HepG2 (cell line): ENCODE data around the gene PLXNA4. TPM values are rescaled to one million over a fixed set of nuclear protein-coding genes. Genes with fewer than 3 reads are reported as not detected.

ENCODE experiments used
- ATAC-seq: fragments of 200-7000 bp; cut with Tn5 transposase; 3 replicates; pipeline ENCODE4 v1.9.1; 2020; ENCODE audit warnings: mild to moderate bottlenecking, moderate library complexity
- BruUV-seq: library from RNA; stranded (reverse); fragments of 400-500 nt; replicated peaks from 2 replicates; lab custom pipeline; 2021; lab: Mats Ljungman, UMichigan
- CTCF ChIA-PET: fragments of 300-600 bp; formaldehyde crosslinking; extraction: SDS; loops from one replicate; lab custom pipeline; 2021; ENCODE audit warnings: low total read pairs, inconsistent platforms, low intra/inter-chr PET ratio; lab: Yijun Ruan, JAX
- POLR2A ChIA-PET: fragments of 350-600 bp; sonication (Branson Sonifier 250); formaldehyde crosslinking; loops from one replicate; lab custom pipeline; 2020; ENCODE audit warnings: antibody characterized with exemption, inconsistent platforms; lab: Yijun Ruan, JAX
- DNase-seq: peaks from one replicate; pipeline ENCODE4 v3.0.0-alpha.2; 2015; ENCODE audit warnings: low spot score
- FAIRE-seq: peaks from 3 replicates; lab custom pipeline; 2011; peaks lifted over from hg19 to GRCh38; lab: Jason Lieb, UNC
- H2AFZ ChIP-seq: one replicate; pipeline ENCODE4 v1.6.1; 2011; ENCODE audit warnings: low read length, inconsistent platforms
- H3K27ac ChIP-seq: fragments of 300-600 bp; 3 replicates; pipeline ENCODE4 v1.8.0; 2011; ENCODE audit warnings: mixed run types, mild to moderate bottlenecking, mixed read lengths, low read length, inconsistent platforms; ENCODE audit not compliant: insufficient read depth; ENCODE audit errors: extremely low read length
- H3K27me3 ChIP-seq, 2 experiments: fragments of 200-600 bp in 1 of 2; 2 replicates in 1 of 2; 3 replicates in 1 of 2; pipeline versions ENCODE4 v1.6.0 to v1.8.0; 2011; ENCODE audit warnings: low read length in 2 of 2, mild to moderate bottlenecking in 2 of 2, moderate library complexity in 2 of 2, inconsistent platforms in 1 of 2; ENCODE audit not compliant: insufficient read depth in 2 of 2, control insufficient read depth in 1 of 2
- H3K36me3 ChIP-seq, 2 experiments: fragments of 200-600 bp in 1 of 2; replicated peaks in 1 of 2; 2 replicates in 1 of 2; 3 replicates in 1 of 2; pipeline versions ENCODE4 v1.5.1 to v1.8.0; 2011; ENCODE audit warnings: low read length in 2 of 2, inconsistent platforms in 1 of 2; ENCODE audit not compliant: insufficient read depth in 2 of 2, control insufficient read depth in 1 of 2
- H3K4me1 ChIP-seq: 2 replicates; pipeline ENCODE4 v1.5.1; 2012; ENCODE audit warnings: low read length, inconsistent platforms; ENCODE audit not compliant: insufficient read depth
- H3K4me2 ChIP-seq: 2 replicates; pipeline ENCODE4 v1.6.0; 2011; ENCODE audit warnings: low read depth, low read length, inconsistent platforms
- H3K4me3 ChIP-seq, 3 experiments: fragments of 200-600 bp in 1 of 3; sonication (generic), shearing (Covaris generic) in 1 of 3; replicated peaks in 1 of 3; 2 replicates each; pipeline ENCODE4 v1.5.1; 2011 to 2016; ENCODE audit warnings: low read length in 3 of 3, inconsistent platforms in 2 of 3, low read depth in 2 of 3, mild to moderate bottlenecking in 2 of 3, control low read depth in 1 of 3, mixed read lengths in 1 of 3; ENCODE audit not compliant: insufficient read depth in 1 of 3
- H3K79me2 ChIP-seq: one replicate; pipeline ENCODE4 v1.6.1; 2011; ENCODE audit warnings: low read length, inconsistent platforms; ENCODE audit not compliant: insufficient read depth
- H3K9ac ChIP-seq: 2 replicates; pipeline ENCODE4 v1.6.0; 2011; ENCODE audit warnings: mild to moderate bottlenecking, low read depth, low read length, inconsistent platforms; ENCODE audit not compliant: insufficient read depth
- H3K9me3 ChIP-seq: 2 replicates; pipeline ENCODE4 v1.5.1; 2012; ENCODE audit warnings: mild to moderate bottlenecking, low read length
- H4K20me1 ChIP-seq: 2 replicates; pipeline ENCODE4 v1.6.0; 2011; ENCODE audit warnings: inconsistent platforms, mild to moderate bottlenecking, low read length, moderate library complexity; ENCODE audit not compliant: insufficient read depth
- EP300 ChIP-seq, 3 experiments: sonication (generic) in 1 of 3; formaldehyde crosslinking in 1 of 3; IDR thresholded peaks; 2 replicates each; pipeline versions ENCODE4 v1.5.1 to v1.6.1; 2011 to 2020; ENCODE audit warnings: low read depth in 2 of 3, low read length in 2 of 3, borderline replicate concordance in 1 of 3, improper control_type of control experiment in 1 of 3, mild to moderate bottlenecking in 1 of 3, missing genetic modification reagents in 1 of 3, moderate library complexity in 1 of 3
- FOXC1 ChIP-seq: sonication (generic); formaldehyde crosslinking; IDR thresholded peaks from 2 replicates; pipeline ENCODE4 v1.8.0; 2022; ENCODE audit warnings: mild to moderate bottlenecking, missing genetic modification reagents, borderline replicate concordance
- GLI4 ChIP-seq: sonication (generic); formaldehyde crosslinking; IDR thresholded peaks from 2 replicates; pipeline ENCODE4 v1.5.1; 2020; ENCODE audit warnings: missing genetic modification reagents, mild to moderate bottlenecking, moderate library complexity, borderline replicate concordance
- GRHL1 ChIP-seq: sonication (generic); formaldehyde crosslinking; conservative IDR thresholded peaks from 2 replicates; pipeline ENCODE4 v1.8.0; 2022; ENCODE audit warnings: missing genetic modification reagents
- HDAC6 ChIP-seq: fragments of 200-600 bp; sonication (generic); IDR thresholded peaks from 2 replicates; pipeline ENCODE4 v1.7.0; 2017; ENCODE audit warnings: mild to moderate bottlenecking, antibody characterized with exemption, low read length, low read depth
- HIC2 ChIP-seq: sonication (generic); formaldehyde crosslinking; IDR thresholded peaks from 2 replicates; pipeline ENCODE4 v1.9.0; 2022; ENCODE audit warnings: low read depth, missing genetic modification reagents
- IKZF5 ChIP-seq: IDR thresholded peaks from 2 replicates; pipeline ENCODE4 v1.6.1; 2018; ENCODE audit warnings: missing genetic modification reagents, mild to moderate bottlenecking, missing compliant biosample characterization
- NAIF1 ChIP-seq: sonication (generic); formaldehyde crosslinking; IDR thresholded peaks from 2 replicates; pipeline ENCODE4 v1.5.0; 2020; ENCODE audit warnings: mild to moderate bottlenecking, missing genetic modification reagents, borderline replicate concordance
- POLR2A ChIP-seq, 2 experiments: IDR thresholded peaks; 2 replicates each; pipeline ENCODE4 v1.6.1; 2011; ENCODE audit warnings: low read depth in 2 of 2, low read length in 2 of 2, mild to moderate bottlenecking in 1 of 2, moderate library complexity in 1 of 2; ENCODE audit not compliant: insufficient read depth in 1 of 2
- POLR2G ChIP-seq: fragments of 200-400 bp; formaldehyde crosslinking; IDR thresholded peaks from 2 replicates; pipeline ENCODE4 v1.6.1; 2018; ENCODE audit warnings: mild to moderate bottlenecking, low read depth, low read length, moderate library complexity
- SIX4 ChIP-seq: sonication (generic); formaldehyde crosslinking; IDR thresholded peaks from 2 replicates; pipeline ENCODE4 v1.4.0; 2020; ENCODE audit warnings: missing genetic modification reagents
- SOX6 ChIP-seq, 2 experiments: fragments of 450-650 bp in 1 of 2; sonication (generic) in 1 of 2; formaldehyde crosslinking in 1 of 2; IDR thresholded peaks; 2 replicates each; pipeline versions ENCODE4 v1.4.0 to v1.6.1; 2017 to 2020; ENCODE audit warnings: antibody characterized with exemption in 1 of 2, mild to moderate bottlenecking in 1 of 2, missing genetic modification reagents in 1 of 2
- ZBTB34 ChIP-seq: sonication (generic); formaldehyde crosslinking; IDR thresholded peaks from 2 replicates; pipeline ENCODE4 v1.8.0; 2022; ENCODE audit warnings: mild to moderate bottlenecking, missing genetic modification reagents
- ZNF121 ChIP-seq: sonication (generic); formaldehyde crosslinking; IDR thresholded peaks from 2 replicates; pipeline ENCODE4 v1.5.0; 2020; ENCODE audit warnings: mild to moderate bottlenecking, missing genetic modification reagents
- ZNF207 ChIP-seq: fragments of 450-650 bp; IDR thresholded peaks from 2 replicates; pipeline ENCODE4 v1.6.1; 2016; ENCODE audit warnings: antibody characterized with exemption, borderline replicate concordance
- ZNF451 ChIP-seq: sonication (generic); formaldehyde crosslinking; IDR thresholded peaks from 2 replicates; pipeline ENCODE4 v1.5.0; 2020; ENCODE audit warnings: mild to moderate bottlenecking, missing genetic modification reagents
- ZNF562 ChIP-seq: sonication (generic); formaldehyde crosslinking; IDR thresholded peaks from 2 replicates; pipeline ENCODE4 v1.8.0; 2022; ENCODE audit warnings: missing genetic modification reagents, borderline replicate concordance
- ZNF644 ChIP-seq: IDR thresholded peaks from 2 replicates; pipeline ENCODE4 v1.6.1; 2016; ENCODE audit warnings: low read depth
- WGBS: methylation state at CpG from one replicate; pipeline ENCODE4 v1.1.6; 2017; ENCODE audit warnings: low lambda C conversion rate; 5-methylcytosine and 5-hydroxymethylcytosine counted together
- in situ Hi-C: cut with HindIII; loops from 2 replicates; pipeline ENCODE4 v1.10.0; 2017; ENCODE audit warnings: low pct_unique_long_range_greater_than_20kb; ENCODE audit not compliant: extremely low pct_ligation_motif_present
- intact Hi-C: fragments of 100-400 bp; cut with micrococcal nuclease; formaldehyde crosslinking; loops from one replicate; pipeline ENCODE4 v1.10.0; 2022; ENCODE audit not compliant: unreplicated experiment
- polyA plus RNA-seq, 8 experiments: library from polyadenylated mRNA; depleted of rRNA in 3 of 8; stranded (reverse) in 7 of 8; unstranded in 1 of 8; fragments of >200 nt; fragmentation: Illumina TruSeq in 4 of 8; extraction: Trizol in 4 of 8; gene quantifications; 2 replicates each; pipeline versions ENCODE4 v1.2.1 to v1.2.3, GENCODE V29; 2011 to 2016; ENCODE audit warnings: low read depth in 4 of 8, missing spikeins in 1 of 8, mixed read lengths in 1 of 8; ENCODE audit not compliant: insufficient read depth in 1 of 8
- total RNA-seq, 5 experiments: library from RNA; depleted of rRNA; stranded (reverse); fragments of >200 nt; fragmentation: Illumina TruSeq; extraction: Trizol; gene quantifications; 2 replicates each; pipeline ENCODE4 v1.2.3, GENCODE V29; 2016; ENCODE audit warnings: low read depth in 1 of 5

Gene PLXNA4
- total and polyA plus RNA-seq, 2 of the 13 experiments (the other 11 are each of a cell fraction or from before 2014, with no cell fraction given): 0.01 to 0.04 TPM

- in situ Hi-C loops: loop anchor here (5.0 to 25.0 kb wide), 2 partner anchors 304 to 564 kb away; no protein-coding TSS in a partner anchor
- no peaks in the 10 kb centered on the region; a peak in 1 of 5 replicates for H3K27me3 ChIP-seq
- TF ChIP-seq EP300 (IDR thresholded peaks at IDR 0.05; ENCODE audit: low read depth in 2 of 2, low read length in 2 of 2) (peak in 1 of 2 experiments; percentile 41; a peak in 1 of 4 replicates), EP300 (CRISPR knock-in tag; IDR thresholded peaks at IDR 0.05; ENCODE audit: borderline replicate concordance) (no peak), IKZF5 (0 out of 2 replicates have a peak, but pooled peaks have one; percentile 13), SIX4 (CRISPR knock-in tag) (no peak), ZNF562 (no peak), GLI4 (CRISPR knock-in tag) (no peak), ZNF644 (CRISPR knock-in tag) (peak; percentile 58), HIC2 (peak; percentile 51; the same call in 1 of the 2 replicates), ZNF451 (CRISPR knock-in tag) (no peak), HDAC6 (no peak), GRHL1 (CRISPR knock-in tag) (no peak), NAIF1 (no peak), SOX6 (IDR thresholded peaks at IDR 0.05) (no peak), SOX6 (CRISPR knock-in tag; IDR thresholded peaks at IDR 0.05) (peak; percentile 83), ZNF207 (no peak), POLR2A (IDR thresholded peaks at IDR 0.05; ENCODE audit: insufficient read depth in 1 of 2, low read depth in 2 of 2, low read length in 2 of 2) (no peak), ZNF121 (CRISPR knock-in tag) (peak; percentile 68), ZBTB34 (CRISPR knock-in tag) (peak; percentile 62), FOXC1 (CRISPR knock-in tag) (no peak), POLR2G (peak; percentile 57)
Observed at GRCh38 chr7:132251327-132251659, 325.0 kb downstream of the PLXNA4 start.

More at GRCh38 chr7:132251327-132251659, 325.0 kb downstream of the PLXNA4 start:
- Histone ChIP-seq H3K36me3 (no peaks in the 10 kb centered on the region), H3K4me1 (peaks cover 55% of the 10 kb centered on the region), H3K9me3 (no peaks in the 10 kb centered on the region), H2AFZ (no peak overlapping the region), H3K4me2 (peak overlapping the region; percentile 82), H3K27ac (peak overlapping the region; percentile 67), H3K4me3 (peak overlapping the region in 2 of 3 experiments; percentile 31 to 43; a peak in 3 of 6 replicates), H3K79me2 (no peaks in the 10 kb centered on the region), H4K20me1 (no peaks in the 10 kb centered on the region), H3K9ac (peak overlapping the region; percentile 53)
- CTCF ChIA-PET: interaction anchor here (1.8 kb wide), 1 partner anchor 306 kb away, joined by 13 read pairs; no protein-coding TSS in a partner anchor
- POLR2A ChIA-PET: interaction anchor here (1.2 to 1.3 kb wide), 3 partner anchors 25 to 41 kb away, joined by 3 to 4 read pairs (median 3); no protein-coding TSS in a partner anchor
- peak; percentile 87 for DNase-seq
- FAIRE-seq: peak; percentile 68
- ATAC-seq: peak; percentile 95
- no TSS peak for BruUV-seq
- 7% methylated on average over 3 of the region's 5 CpGs for WGBS
- intact Hi-C loops: loop anchor here (1.0 to 5.0 kb wide), 5 partner anchors 32 to 394 kb away; no protein-coding TSS in a partner anchor
